ENCODE results near the gene GAGE10.
"Not testable (repeated sequence)": the region's sequence is repeated elsewhere in the genome, so short reads cannot be mapped to it uniquely, and the experiment has no call there.

GAGE10 gene

GRCh38 chrX:49331841-49332240 lies 28.4 kb downstream of the GAGE10 start:
- H3K27ac ChIP-seq (ENCODE audit: low read length); H3K36me3 ChIP-seq (ENCODE audit: control insufficient read depth in 1 of 2, insufficient read depth in 2 of 2, low read length in 2 of 2); H3K4me1 ChIP-seq (ENCODE audit: control insufficient read depth in 1 of 2, insufficient read depth in 2 of 2, low read length in 2 of 2); H3K9me3 ChIP-seq (ENCODE audit: control insufficient read depth in 1 of 2, low read length in 2 of 2); H3K27me3 ChIP-seq (ENCODE audit: low read depth, low read length); H3K4me3 ChIP-seq (ENCODE audit: low read depth in 1 of 2, low read length in 2 of 2): not testable (repeated sequence)

GRCh38 chrX:49341449-49341848 lies 38.0 kb downstream of the GAGE10 start:
- not testable (repeated sequence) for H3K4me3 ChIP-seq (ENCODE audit: low read depth in 1 of 2, low read length in 2 of 2); H3K27me3 ChIP-seq (ENCODE audit: low read depth, low read length); H3K36me3 ChIP-seq (ENCODE audit: control insufficient read depth in 1 of 2, insufficient read depth in 2 of 2, low read length in 2 of 2); H3K9me3 ChIP-seq (ENCODE audit: control insufficient read depth in 1 of 2, low read length in 2 of 2); H3K4me1 ChIP-seq (ENCODE audit: control insufficient read depth in 1 of 2, insufficient read depth in 2 of 2, low read length in 2 of 2); H3K27ac ChIP-seq (ENCODE audit: low read length)

GRCh38 chrX:49344496-49345175 lies 41.2 kb downstream of the GAGE10 start:
- not testable (repeated sequence) for H3K9me3 ChIP-seq (ENCODE audit: control insufficient read depth in 1 of 2, low read length in 2 of 2); H3K27me3 ChIP-seq (ENCODE audit: low read depth, low read length); H3K36me3 ChIP-seq (ENCODE audit: control insufficient read depth in 1 of 2, insufficient read depth in 2 of 2, low read length in 2 of 2); H3K27ac ChIP-seq (ENCODE audit: low read length); H3K4me1 ChIP-seq (ENCODE audit: control insufficient read depth in 1 of 2, insufficient read depth in 2 of 2, low read length in 2 of 2); H3K4me3 ChIP-seq (ENCODE audit: low read depth in 1 of 2, low read length in 2 of 2)

GRCh38 chrX:49345402-49345801 lies 42.0 kb downstream of the GAGE10 start:
- H3K9me3 ChIP-seq (ENCODE audit: control insufficient read depth in 1 of 2, low read length in 2 of 2); H3K27ac ChIP-seq (ENCODE audit: low read length); H3K4me1 ChIP-seq (ENCODE audit: control insufficient read depth in 1 of 2, insufficient read depth in 2 of 2, low read length in 2 of 2); H3K4me3 ChIP-seq (ENCODE audit: low read depth in 1 of 2, low read length in 2 of 2); H3K27me3 ChIP-seq (ENCODE audit: low read depth, low read length); H3K36me3 ChIP-seq (ENCODE audit: control insufficient read depth in 1 of 2, insufficient read depth in 2 of 2, low read length in 2 of 2): not testable (repeated sequence)

- not testable (repeated sequence) for H3K9me3 ChIP-seq (ENCODE audit: control insufficient read depth in 1 of 2, low read length in 2 of 2); H3K4me1 ChIP-seq (ENCODE audit: control insufficient read depth in 1 of 2, insufficient read depth in 2 of 2, low read length in 2 of 2)
These were observed 42.7 kb downstream of the GAGE10 start for GRCh38 chrX:49346150-49346549.

More at GRCh38 chrX:49346150-49346549, 42.7 kb downstream of the GAGE10 start:
- H3K36me3 ChIP-seq (ENCODE audit: control insufficient read depth in 1 of 2, insufficient read depth in 2 of 2, low read length in 2 of 2); H3K27me3 ChIP-seq (ENCODE audit: low read depth, low read length); H3K27ac ChIP-seq (ENCODE audit: low read length); H3K4me3 ChIP-seq (ENCODE audit: low read depth in 1 of 2, low read length in 2 of 2): not testable (repeated sequence)

Data from muscle layer of duodenum (tissue), 2 donors.